Fibroblast of lung (primary cell): ENCODE measurements around the gene CPM. TPM values are rescaled to one million over a fixed set of nuclear protein-coding genes. Genes with fewer than 3 reads are reported as not detected.
"Not testable (repeated sequence)": the region's sequence is repeated elsewhere in the genome, so short reads cannot be mapped to it uniquely, and the experiment has no call there.

Experiments
- DNase-seq, 2 donors: peaks; one replicate each; pipeline versions ENCODE4 v3.0.0 to v3.0.0-alpha.2; 2010; ENCODE audit warnings: low read depth in 2 of 2
- H2AFZ ChIP-seq: 2 replicates; pipeline ENCODE4 v1.5.1; 2012; ENCODE audit warnings: low read length, control low read depth, inconsistent platforms
- H3K27ac ChIP-seq: 2 replicates; pipeline ENCODE4 v1.5.1; 2011; ENCODE audit warnings: low read length, control low read depth; ENCODE audit not compliant: insufficient read depth
- H3K27me3 ChIP-seq: 2 replicates; pipeline ENCODE4 v1.5.1; 2011; ENCODE audit warnings: mild to moderate bottlenecking, low read length; ENCODE audit not compliant: control insufficient read depth, insufficient read depth
- H3K36me3 ChIP-seq: 2 replicates; pipeline ENCODE4 v1.5.1; 2011; ENCODE audit warnings: low read length; ENCODE audit not compliant: control insufficient read depth, insufficient read depth
- H3K4me1 ChIP-seq: 2 replicates; pipeline ENCODE4 v1.5.1; 2011; ENCODE audit warnings: low read length; ENCODE audit not compliant: control insufficient read depth, insufficient read depth; ENCODE audit errors: extremely low read depth
- H3K4me2 ChIP-seq: 2 replicates; pipeline ENCODE4 v1.5.1; 2011; ENCODE audit warnings: low read length, control low read depth; ENCODE audit not compliant: insufficient read depth; ENCODE audit errors: extremely low read depth
- H3K4me3 ChIP-seq, 4 experiments: fragments of 200-600 bp in 1 of 4; sonication (generic) in 1 of 4; replicated peaks in 1 of 4; 2 replicates each; pipeline ENCODE4 v1.5.1; 2011 to 2016; ENCODE audit warnings: low read length in 4 of 4, low read depth in 3 of 4, mild to moderate bottlenecking in 3 of 4, control low read depth in 2 of 4, inconsistent platforms in 1 of 4, mixed read lengths in 1 of 4; ENCODE audit not compliant: insufficient read depth in 1 of 4; ENCODE audit errors: control extremely low read depth in 1 of 4
- H3K79me2 ChIP-seq: 2 replicates; pipeline ENCODE4 v1.5.1; 2012; ENCODE audit warnings: mild to moderate bottlenecking, low read length, inconsistent platforms; ENCODE audit not compliant: control insufficient read depth, insufficient read depth
- H3K9ac ChIP-seq: 2 replicates; pipeline ENCODE4 v1.5.1; 2011; ENCODE audit warnings: mild to moderate bottlenecking, low read length, control low read depth; ENCODE audit not compliant: insufficient read depth
- H3K9me3 ChIP-seq: 2 replicates; pipeline ENCODE4 v1.5.1; 2012; ENCODE audit warnings: low read depth, low read length; ENCODE audit not compliant: control insufficient read depth, insufficient read depth
- H4K20me1 ChIP-seq: 2 replicates; pipeline ENCODE4 v1.5.1; 2011; ENCODE audit warnings: low read length; ENCODE audit not compliant: control insufficient read depth, insufficient read depth; ENCODE audit errors: extremely low read depth
- EZH2 ChIP-seq: IDR thresholded peaks from 2 replicates; pipeline ENCODE4 v1.5.1; 2012; ENCODE audit warnings: low read length, control low read depth, mild to moderate bottlenecking; ENCODE audit errors: missing control alignments
- polyA plus RNA-seq, 2 donors: library from polyadenylated mRNA; depleted of rRNA in 1 of 2; stranded (reverse) in 1 of 2; unstranded in 1 of 2; fragments of >200 nt; gene quantifications; 2 replicates each; pipeline ENCODE4 v1.2.1, GENCODE V29; 2011 to 2012; ENCODE audit warnings: missing spikeins in 1 of 2
- total RNA-seq: library from RNA; depleted of rRNA; stranded (reverse); fragments of >200 nt; gene quantifications from 2 replicates; pipeline ENCODE4 v1.2.1, GENCODE V29; 2014
- TF ChIP-seq, protein P1 (sequence below), 2 donors: IDR thresholded peaks in 1 of 2; conservative IDR thresholded peaks in 1 of 2; 1 replicate in 1 of 2; 2 replicates in 1 of 2; pipeline ENCODE4 v1.5.1; 2011 to 2012; ENCODE audit warnings: low read length in 2 of 2, control low read depth in 1 of 2, inconsistent platforms in 1 of 2, low read depth in 1 of 2, mild to moderate bottlenecking in 1 of 2

Gene CPM
- total and polyA plus RNA-seq, 2 donors (not counting 1 experiment from before 2014, with no cell fraction given): 5.3 to 23.5 TPM

DNA sequence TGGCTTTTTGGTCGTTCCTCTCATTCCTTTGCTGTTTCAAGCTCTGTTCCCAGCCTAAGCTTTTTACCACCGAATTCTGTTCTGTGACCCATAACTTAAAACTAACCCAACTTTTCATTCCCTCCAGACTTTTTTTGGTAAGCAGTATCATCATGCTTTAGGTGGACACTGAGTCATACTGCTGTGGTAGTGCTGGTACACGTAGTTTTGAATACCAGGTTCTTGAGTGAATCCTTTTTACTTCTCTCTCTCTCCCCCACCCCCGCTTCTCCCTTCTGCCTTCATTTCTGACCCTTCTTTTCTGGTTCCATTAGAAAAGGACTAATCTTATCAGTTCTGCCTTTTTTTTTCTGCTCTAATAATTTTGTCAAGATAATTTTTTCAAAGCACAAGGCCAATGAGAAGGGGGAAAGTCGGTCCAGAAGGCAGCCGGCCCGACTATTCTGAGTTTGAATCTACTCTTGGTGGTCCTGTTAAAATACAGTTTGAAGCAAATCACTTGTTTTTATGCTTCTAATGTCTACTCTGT is 127.3 kb downstream of the CPM start:
- Histone ChIP-seq H3K4me1 (no peaks in the 10 kb centered on the region), H2AFZ (no peak overlapping the region), H3K9ac (no peak overlapping the region), H3K4me2 (no peak overlapping the region), H3K9me3 (no peaks in the 10 kb centered on the region), H3K79me2 (peaks cover 22% of the 10 kb centered on the region), H3K27me3 (no peaks in the 10 kb centered on the region), H4K20me1 (no peaks in the 10 kb centered on the region), H3K27ac (no peak overlapping the region), H3K36me3 (peaks cover 3% of the 10 kb centered on the region), H3K4me3 (no peak overlapping the region)
- no peak for TF ChIP-seq EZH2
- TF ChIP-seq, protein P1, sequence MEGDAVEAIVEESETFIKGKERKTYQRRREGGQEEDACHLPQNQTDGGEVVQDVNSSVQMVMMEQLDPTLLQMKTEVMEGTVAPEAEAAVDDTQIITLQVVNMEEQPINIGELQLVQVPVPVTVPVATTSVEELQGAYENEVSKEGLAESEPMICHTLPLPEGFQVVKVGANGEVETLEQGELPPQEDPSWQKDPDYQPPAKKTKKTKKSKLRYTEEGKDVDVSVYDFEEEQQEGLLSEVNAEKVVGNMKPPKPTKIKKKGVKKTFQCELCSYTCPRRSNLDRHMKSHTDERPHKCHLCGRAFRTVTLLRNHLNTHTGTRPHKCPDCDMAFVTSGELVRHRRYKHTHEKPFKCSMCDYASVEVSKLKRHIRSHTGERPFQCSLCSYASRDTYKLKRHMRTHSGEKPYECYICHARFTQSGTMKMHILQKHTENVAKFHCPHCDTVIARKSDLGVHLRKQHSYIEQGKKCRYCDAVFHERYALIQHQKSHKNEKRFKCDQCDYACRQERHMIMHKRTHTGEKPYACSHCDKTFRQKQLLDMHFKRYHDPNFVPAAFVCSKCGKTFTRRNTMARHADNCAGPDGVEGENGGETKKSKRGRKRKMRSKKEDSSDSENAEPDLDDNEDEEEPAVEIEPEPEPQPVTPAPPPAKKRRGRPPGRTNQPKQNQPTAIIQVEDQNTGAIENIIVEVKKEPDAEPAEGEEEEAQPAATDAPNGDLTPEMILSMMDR (conservative IDR thresholded peaks at IDR 0.05 in 1 of 2, IDR thresholded peaks at IDR 0.05 in 1 of 2; ENCODE audit: low read depth in 1 of 2, low read length in 2 of 2): no peak
- peak in 1 of 2 donors; percentile 61 for DNase-seq

- H3K9me3 ChIP-seq: no peaks in the 10 kb centered on the region
- peaks cover 16% of the 10 kb centered on the region for H3K79me2 ChIP-seq
- no peak overlapping the region for H3K4me2 ChIP-seq
- no peak overlapping the region for H2AFZ ChIP-seq
- no peak overlapping the region for H3K9ac ChIP-seq
- no peak overlapping the region for H3K27ac ChIP-seq
- TF ChIP-seq EZH2: no peak
- TF ChIP-seq, protein P1 (conservative IDR thresholded peaks at IDR 0.05 in 1 of 2, IDR thresholded peaks at IDR 0.05 in 1 of 2; ENCODE audit: low read depth in 1 of 2, low read length in 2 of 2): no peak
- H3K4me1 ChIP-seq: no peaks in the 10 kb centered on the region
- no peak for DNase-seq
- peaks cover 3% of the 10 kb centered on the region for H3K36me3 ChIP-seq
- H4K20me1 ChIP-seq: no peaks in the 10 kb centered on the region
- no peaks in the 10 kb centered on the region for H3K27me3 ChIP-seq
- H3K4me3 ChIP-seq: no peak overlapping the region
These were observed 128.0 kb downstream of the CPM start for GRCh38 chr12:68804657-68805591.

DNA sequence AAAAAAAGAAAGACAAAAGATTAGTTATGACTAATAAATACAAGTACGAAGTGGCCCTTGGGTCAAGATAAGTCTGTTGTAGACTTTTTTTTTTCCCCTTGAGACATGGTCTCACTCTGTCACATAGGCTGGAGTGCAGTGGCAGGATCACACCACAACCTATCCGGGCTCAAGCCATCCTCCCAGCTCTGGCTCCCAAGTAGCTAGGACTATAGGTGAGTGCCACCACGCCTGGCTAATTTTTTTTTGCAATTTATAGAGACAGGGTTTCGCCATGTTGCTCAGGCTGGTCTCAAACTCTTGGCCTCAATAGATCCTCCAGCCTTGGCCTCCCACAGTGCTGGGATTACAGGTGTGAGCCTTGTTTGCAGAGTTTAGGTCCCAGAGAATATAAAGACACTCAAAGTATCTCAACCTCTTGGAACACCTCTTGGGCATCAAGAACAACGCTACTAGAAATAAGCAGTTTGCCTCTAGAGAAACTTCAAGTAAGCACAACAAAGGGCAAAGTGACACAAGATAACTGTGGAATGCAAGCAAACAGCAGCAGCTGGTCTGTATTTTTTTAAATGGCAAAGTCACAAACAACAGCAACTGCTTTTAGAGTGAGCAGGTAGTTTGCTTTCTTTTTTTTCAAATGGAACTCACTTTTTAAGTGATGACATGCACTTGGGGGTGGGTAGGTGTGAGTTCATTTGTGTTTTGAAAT is 128.9 kb downstream of the CPM start:
- no peak for TF ChIP-seq EZH2
- TF ChIP-seq, protein P1 (conservative IDR thresholded peaks at IDR 0.05 in 1 of 2, IDR thresholded peaks at IDR 0.05 in 1 of 2; ENCODE audit: low read depth in 1 of 2, low read length in 2 of 2): no peak
- Histone ChIP-seq H4K20me1 (no peaks in the 10 kb centered on the region), H3K4me1 (no peaks in the 10 kb centered on the region), H2AFZ (no peak overlapping the region), H3K9ac (no peak overlapping the region), H3K36me3 (no peaks in the 10 kb centered on the region), H3K79me2 (peaks cover 8% of the 10 kb centered on the region), H3K9me3 (no peaks in the 10 kb centered on the region), H3K4me3 (no peak overlapping the region), H3K27me3 (no peaks in the 10 kb centered on the region), H3K27ac (no peak overlapping the region), H3K4me2 (no peak overlapping the region)
- DNase-seq: no peak

GRCh38 chr12:68802911-68803651 is 129.9 kb downstream of the CPM start:
- H3K36me3 ChIP-seq, H3K9ac ChIP-seq, H3K79me2 ChIP-seq, H3K4me2 ChIP-seq, H3K27me3 ChIP-seq, H3K9me3 ChIP-seq, H3K4me3 ChIP-seq, H4K20me1 ChIP-seq, H3K27ac ChIP-seq, H2AFZ ChIP-seq, H3K4me1 ChIP-seq: not testable (repeated sequence)
- DNase-seq: peak in 1 of 2 donors; percentile 28
